ENCODE measurements around the gene MMP25.

DNA sequence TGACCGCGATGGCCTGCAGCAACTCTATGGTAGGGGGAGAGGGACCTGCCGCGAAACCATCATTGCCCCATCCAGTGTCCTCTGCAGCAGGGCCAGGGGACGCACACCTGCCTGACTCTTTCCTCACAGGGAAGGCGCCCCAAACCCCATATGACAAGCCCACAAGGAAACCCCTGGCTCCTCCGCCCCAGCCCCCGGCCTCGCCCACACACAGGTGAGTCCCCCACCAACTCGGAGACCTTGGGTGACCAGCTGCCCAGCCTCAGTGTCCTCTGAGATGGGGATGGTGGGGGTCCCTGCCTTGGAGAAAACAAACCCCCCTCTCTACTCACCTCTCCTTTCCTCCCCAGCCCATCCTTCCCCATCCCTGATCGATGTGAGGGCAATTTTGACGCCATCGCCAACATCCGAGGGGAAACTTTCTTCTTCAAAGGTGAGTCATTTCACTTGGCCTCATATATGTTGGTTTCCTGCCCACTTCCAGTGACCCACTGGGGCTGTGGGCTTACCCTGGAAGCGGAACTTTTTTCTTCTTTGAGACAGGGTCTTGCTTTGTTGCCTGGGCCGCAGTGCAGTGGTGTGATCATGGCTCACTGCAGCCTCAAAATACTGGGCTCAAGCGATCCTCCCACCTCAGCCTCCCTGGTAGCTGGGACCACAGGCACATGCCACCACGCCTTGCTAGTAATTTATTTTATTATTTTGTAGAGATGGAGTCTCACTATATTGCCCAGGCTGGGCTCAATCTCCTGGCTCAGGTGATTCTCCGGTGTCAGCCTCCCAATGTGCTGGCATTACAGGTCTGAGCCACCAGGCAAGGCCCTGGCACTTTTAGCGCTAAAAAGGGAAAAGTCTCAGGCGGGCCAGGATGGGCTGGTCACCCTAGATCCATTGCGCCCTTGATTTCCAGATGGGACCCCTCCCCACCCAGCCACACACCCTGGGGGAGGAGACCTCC, 11.1 kb downstream of the MMP25 start:
- TF ChIP-seq, protein P1, sequence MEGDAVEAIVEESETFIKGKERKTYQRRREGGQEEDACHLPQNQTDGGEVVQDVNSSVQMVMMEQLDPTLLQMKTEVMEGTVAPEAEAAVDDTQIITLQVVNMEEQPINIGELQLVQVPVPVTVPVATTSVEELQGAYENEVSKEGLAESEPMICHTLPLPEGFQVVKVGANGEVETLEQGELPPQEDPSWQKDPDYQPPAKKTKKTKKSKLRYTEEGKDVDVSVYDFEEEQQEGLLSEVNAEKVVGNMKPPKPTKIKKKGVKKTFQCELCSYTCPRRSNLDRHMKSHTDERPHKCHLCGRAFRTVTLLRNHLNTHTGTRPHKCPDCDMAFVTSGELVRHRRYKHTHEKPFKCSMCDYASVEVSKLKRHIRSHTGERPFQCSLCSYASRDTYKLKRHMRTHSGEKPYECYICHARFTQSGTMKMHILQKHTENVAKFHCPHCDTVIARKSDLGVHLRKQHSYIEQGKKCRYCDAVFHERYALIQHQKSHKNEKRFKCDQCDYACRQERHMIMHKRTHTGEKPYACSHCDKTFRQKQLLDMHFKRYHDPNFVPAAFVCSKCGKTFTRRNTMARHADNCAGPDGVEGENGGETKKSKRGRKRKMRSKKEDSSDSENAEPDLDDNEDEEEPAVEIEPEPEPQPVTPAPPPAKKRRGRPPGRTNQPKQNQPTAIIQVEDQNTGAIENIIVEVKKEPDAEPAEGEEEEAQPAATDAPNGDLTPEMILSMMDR (conservative IDR thresholded peaks at IDR 0.05; ENCODE audit: low read depth, low read length): no peak
- TF ChIP-seq EZH2phosphoT487 (IDR thresholded peaks at IDR 0.05; ENCODE audit: borderline replicate concordance, low read length): no peak

Measured in PC-3 (cell line).